ENCODE measurements around the gene KRTAP1-4.
"Not testable (repeated sequence)": the region's sequence is repeated elsewhere in the genome, so short reads cannot be mapped to it uniquely, and the experiment has no call there.

Gene KRTAP1-4

DNA sequence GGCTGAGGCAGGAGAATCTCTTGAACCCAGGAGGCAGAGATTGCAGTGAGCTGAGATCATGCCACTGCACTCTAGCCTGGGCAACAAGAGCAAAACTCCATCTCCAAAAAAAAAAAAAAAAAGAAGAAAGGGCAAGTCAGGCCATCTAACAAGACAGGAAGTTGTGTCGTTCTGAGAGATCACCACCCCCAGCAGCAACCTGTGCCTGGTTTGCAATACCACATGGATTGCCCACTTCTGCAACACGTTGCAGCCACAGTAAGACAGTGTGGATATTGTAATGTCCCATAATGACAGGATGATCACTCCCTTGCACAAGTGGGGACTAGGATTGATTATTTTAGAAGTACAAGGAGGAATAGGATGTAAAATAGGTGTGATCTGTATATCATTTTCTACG is 39.0 kb upstream of the KRTAP1-4 start:
- H3K4ac ChIP-seq (ENCODE audit: low read depth in 1 of 2, low read length in 2 of 2): no peak overlapping the region
- no peak overlapping the region for H3K4me3 ChIP-seq (ENCODE audit: insufficient read depth in 1 of 2, low read depth in 1 of 2, low read length in 2 of 2)
- no peak overlapping the region for H2AK5ac ChIP-seq (ENCODE audit: low read length, severe bottlenecking)
- WGBS: 85% methylated on average over 2 of the region's 3 CpGs
- H3K4me1 ChIP-seq (ENCODE audit: control insufficient read depth, insufficient read depth, low read depth, low read length): peaks cover 5% of the 10 kb centered on the region
- no peak overlapping the region for H2AFZ ChIP-seq (ENCODE audit: low read depth, low read length)
- no peaks in the 10 kb centered on the region for H3K79me1 ChIP-seq (replicated peaks; ENCODE audit: low read length, poor library complexity, severe bottlenecking)
- no peak overlapping the region for H3K14ac ChIP-seq (ENCODE audit: low read length in 2 of 2)
- H3K4me2 ChIP-seq (ENCODE audit: low read length, poor library complexity, severe bottlenecking): no peak overlapping the region
- H2BK12ac ChIP-seq (ENCODE audit: low read length in 2 of 2): no peak overlapping the region
- H4K91ac ChIP-seq (ENCODE audit: low read length): no peak overlapping the region
- no peak overlapping the region for H2BK15ac ChIP-seq (ENCODE audit: low read depth, poor library complexity, severe bottlenecking)
- H2BK120ac ChIP-seq (ENCODE audit: low read depth, low read length): no peak overlapping the region
- H3K36me3 ChIP-seq (ENCODE audit: control insufficient read depth in 1 of 2, insufficient read depth in 2 of 2, low read depth in 1 of 2, low read length in 2 of 2): no peaks in the 10 kb centered on the region
- no peak overlapping the region for H3K9ac ChIP-seq (ENCODE audit: low read length)
- H3K27me3 ChIP-seq (ENCODE audit: control insufficient read depth in 1 of 2, insufficient read depth in 1 of 2, low read length in 2 of 2): no peaks in the 10 kb centered on the region
- H2BK5ac ChIP-seq (ENCODE audit: low read depth, low read length, poor library complexity, severe bottlenecking): no peak overlapping the region
- no peak overlapping the region for H3K18ac ChIP-seq (ENCODE audit: low read depth in 1 of 2, low read length in 2 of 2)
- no peak for DNase-seq
- H3K23ac ChIP-seq (ENCODE audit: low read length in 2 of 2): no peak overlapping the region
- H3K27ac ChIP-seq (ENCODE audit: low read length, poor library complexity, severe bottlenecking): no peak overlapping the region
- no peak overlapping the region for H4K8ac ChIP-seq (ENCODE audit: low read length)
- H3K9me3 ChIP-seq (ENCODE audit: control insufficient read depth, low read length): no peaks in the 10 kb centered on the region

DNA sequence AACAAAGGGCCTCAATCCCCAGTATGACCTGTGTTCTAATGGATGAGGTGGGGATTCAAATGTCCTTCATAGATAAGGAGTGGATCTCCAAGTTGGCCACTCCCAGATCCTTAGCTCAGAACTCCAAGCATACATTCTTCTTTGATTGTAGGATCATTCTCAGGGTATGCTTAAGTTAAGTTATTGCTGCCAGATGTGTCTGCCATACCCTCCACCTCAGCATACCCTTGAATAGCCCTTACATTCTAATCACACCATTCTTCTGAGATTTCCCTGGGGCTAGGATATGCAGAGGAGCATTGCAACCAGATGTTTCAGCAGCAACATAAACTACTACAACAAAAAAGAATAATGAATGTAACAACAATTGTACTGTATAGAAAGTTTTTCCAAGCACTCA is 37.3 kb upstream of the KRTAP1-4 start:
- Histone ChIP-seq H4K8ac (ENCODE audit: low read length) (no peak overlapping the region), H3K4me3 (ENCODE audit: insufficient read depth in 1 of 2, low read depth in 1 of 2, low read length in 2 of 2) (no peak overlapping the region), H2BK5ac (ENCODE audit: low read depth, low read length, poor library complexity, severe bottlenecking) (no peak overlapping the region), H3K79me1 (replicated peaks; ENCODE audit: low read length, poor library complexity, severe bottlenecking) (no peaks in the 10 kb centered on the region), H3K4ac (ENCODE audit: low read depth in 1 of 2, low read length in 2 of 2) (no peak overlapping the region), H2BK12ac (ENCODE audit: low read length in 2 of 2) (no peak overlapping the region), H3K36me3 (ENCODE audit: control insufficient read depth in 1 of 2, insufficient read depth in 2 of 2, low read depth in 1 of 2, low read length in 2 of 2) (no peaks in the 10 kb centered on the region), H2AK5ac (ENCODE audit: low read length, severe bottlenecking) (no peak overlapping the region), H3K4me1 (ENCODE audit: control insufficient read depth, insufficient read depth, low read depth, low read length) (peaks cover 5% of the 10 kb centered on the region), H2BK120ac (ENCODE audit: low read depth, low read length) (no peak overlapping the region), H3K23ac (ENCODE audit: low read length in 2 of 2) (no peak overlapping the region), H3K9me3 (ENCODE audit: control insufficient read depth, low read length) (no peaks in the 10 kb centered on the region), H2AFZ (ENCODE audit: low read depth, low read length) (no peak overlapping the region), H3K27ac (ENCODE audit: low read length, poor library complexity, severe bottlenecking) (no peak overlapping the region), H2BK15ac (ENCODE audit: low read depth, poor library complexity, severe bottlenecking) (no peak overlapping the region), H3K4me2 (ENCODE audit: low read length, poor library complexity, severe bottlenecking) (no peak overlapping the region), H3K18ac (ENCODE audit: low read depth in 1 of 2, low read length in 2 of 2) (no peak overlapping the region), H3K27me3 (ENCODE audit: control insufficient read depth in 1 of 2, insufficient read depth in 1 of 2, low read length in 2 of 2) (no peaks in the 10 kb centered on the region), H4K91ac (ENCODE audit: low read length) (no peak overlapping the region), H3K14ac (ENCODE audit: low read length in 2 of 2) (no peak overlapping the region), H3K9ac (ENCODE audit: low read length) (no peak overlapping the region)
- DNase-seq: no peak

- no peak within 1 kb of the TSS for H3K27ac ChIP-seq (ENCODE audit: low read length, poor library complexity, severe bottlenecking)
- no peak within 1 kb of the TSS for H3K4me2 ChIP-seq (ENCODE audit: low read length, poor library complexity, severe bottlenecking)
- H2BK15ac ChIP-seq (ENCODE audit: low read depth, poor library complexity, severe bottlenecking): no peak within 1 kb of the TSS
- H3K4ac ChIP-seq (ENCODE audit: low read depth in 1 of 2, low read length in 2 of 2): no peak within 1 kb of the TSS
- peaks cover 2% of the 10 kb centered on the region for H3K4me1 ChIP-seq (ENCODE audit: control insufficient read depth, insufficient read depth, low read depth, low read length)
- peak within 1 kb of the TSS in 1 of 2 experiments; percentile 48 for H3K18ac ChIP-seq (ENCODE audit: low read depth in 1 of 2, low read length in 2 of 2)
- DNase-seq: peak; percentile 90
- H2AFZ ChIP-seq (ENCODE audit: low read depth, low read length): no peak within 1 kb of the TSS
- H2BK12ac ChIP-seq (ENCODE audit: low read length in 2 of 2): no peak within 1 kb of the TSS
- H3K4me3 ChIP-seq (ENCODE audit: insufficient read depth in 1 of 2, low read depth in 1 of 2, low read length in 2 of 2): no peak within 1 kb of the TSS
- 51% methylated on average over 4 of the region's 6 CpGs for WGBS
- no peaks in the 10 kb centered on the region for H3K36me3 ChIP-seq (ENCODE audit: control insufficient read depth in 1 of 2, insufficient read depth in 2 of 2, low read depth in 1 of 2, low read length in 2 of 2)
- no peak within 1 kb of the TSS for H3K23ac ChIP-seq (ENCODE audit: low read length in 2 of 2)
- no peak within 1 kb of the TSS for H3K14ac ChIP-seq (ENCODE audit: low read length in 2 of 2)
- no peak within 1 kb of the TSS for H4K91ac ChIP-seq (ENCODE audit: low read length)
- H2BK5ac ChIP-seq (ENCODE audit: low read depth, low read length, poor library complexity, severe bottlenecking): no peak within 1 kb of the TSS
- H4K8ac ChIP-seq (ENCODE audit: low read length): no peak within 1 kb of the TSS
- H2AK5ac ChIP-seq (ENCODE audit: low read length, severe bottlenecking): no peak within 1 kb of the TSS
- H2BK120ac ChIP-seq (ENCODE audit: low read depth, low read length): no peak within 1 kb of the TSS
- no peaks in the 10 kb centered on the region for H3K27me3 ChIP-seq (ENCODE audit: control insufficient read depth in 1 of 2, insufficient read depth in 1 of 2, low read length in 2 of 2)
- H3K79me1 ChIP-seq (replicated peaks; ENCODE audit: low read length, poor library complexity, severe bottlenecking): no peaks in the 10 kb centered on the region
- no peaks in the 10 kb centered on the region for H3K9me3 ChIP-seq (ENCODE audit: control insufficient read depth, low read length)
- no peak within 1 kb of the TSS for H3K9ac ChIP-seq (ENCODE audit: low read length)
Observed at GRCh38 chr17:41065829-41066624, 36.0 kb upstream of the KRTAP1-4 start, which contains the start of gene KRTAP2-4. Gene KRTAP2-4, minus strand, starts transcription at chr17:41065879. Its CDS starts 34 bp downstream, at chr17:41065845.

GRCh38 chr17:41065016-41065689 is 35.2 kb upstream of the KRTAP1-4 start:
- H2AK5ac ChIP-seq (ENCODE audit: low read length, severe bottlenecking); H3K36me3 ChIP-seq (ENCODE audit: control insufficient read depth in 1 of 2, insufficient read depth in 2 of 2, low read depth in 1 of 2, low read length in 2 of 2); H3K9ac ChIP-seq (ENCODE audit: low read length); H4K8ac ChIP-seq (ENCODE audit: low read length); H2BK5ac ChIP-seq (ENCODE audit: low read depth, low read length, poor library complexity, severe bottlenecking); H4K91ac ChIP-seq (ENCODE audit: low read length); H3K18ac ChIP-seq (ENCODE audit: low read depth in 1 of 2, low read length in 2 of 2); H3K4me2 ChIP-seq (ENCODE audit: low read length, poor library complexity, severe bottlenecking); H3K4ac ChIP-seq (ENCODE audit: low read depth in 1 of 2, low read length in 2 of 2); H2BK120ac ChIP-seq (ENCODE audit: low read depth, low read length); H3K27me3 ChIP-seq (ENCODE audit: control insufficient read depth in 1 of 2, insufficient read depth in 1 of 2, low read length in 2 of 2); H3K23ac ChIP-seq (ENCODE audit: low read length in 2 of 2); H3K27ac ChIP-seq (ENCODE audit: low read length, poor library complexity, severe bottlenecking); DNase-seq; H2BK15ac ChIP-seq (ENCODE audit: low read depth, poor library complexity, severe bottlenecking); H3K4me1 ChIP-seq (ENCODE audit: control insufficient read depth, insufficient read depth, low read depth, low read length); H3K14ac ChIP-seq (ENCODE audit: low read length in 2 of 2); H3K79me1 ChIP-seq (replicated peaks; ENCODE audit: low read length, poor library complexity, severe bottlenecking); H3K9me3 ChIP-seq (ENCODE audit: control insufficient read depth, low read length); H2BK12ac ChIP-seq (ENCODE audit: low read length in 2 of 2); H3K4me3 ChIP-seq (ENCODE audit: insufficient read depth in 1 of 2, low read depth in 1 of 2, low read length in 2 of 2); H2AFZ ChIP-seq (ENCODE audit: low read depth, low read length): not testable (repeated sequence)
- 85% methylated on average over 5 of the region's 16 CpGs for WGBS
